Tibial nerve (tissue), 4 donors: ENCODE results near the gene GSG1L. TPM values are rescaled to one million over a fixed set of nuclear protein-coding genes. Genes with fewer than 3 reads are reported as not detected.
"Not testable (repeated sequence)": the region's sequence is repeated elsewhere in the genome, so short reads cannot be mapped to it uniquely, and the experiment has no call there.

Experiments used
- DNase-seq, 2 donors: peaks; one replicate each; pipeline ENCODE4 v3.0.0-alpha.2; 2019; ENCODE audit warnings: low spot score in 2 of 2
- H3K27ac ChIP-seq, 4 donors: fragments of 200-600 bp; sonication (generic) in 3 of 4; one replicate each; pipeline ENCODE4 v1.5.1; 2017 to 2019; ENCODE audit warnings: mild to moderate bottlenecking in 1 of 4
- H3K27me3 ChIP-seq, 2 donors: fragments of 200-600 bp; sonication (generic) in 1 of 2; one replicate each; pipeline versions ENCODE4 v1.5.1 to v1.6.0; 2017 to 2019
- H3K36me3 ChIP-seq, 3 donors: fragments of 200-600 bp; sonication (generic); one replicate each; pipeline ENCODE4 v1.5.1; 2018 to 2019
- H3K4me1 ChIP-seq, 4 donors: fragments of 200-600 bp; sonication (generic) in 3 of 4; one replicate each; pipeline ENCODE4 v1.5.1; 2017 to 2019
- H3K4me3 ChIP-seq, 4 donors: fragments of 200-600 bp; sonication (generic) in 3 of 4; one replicate each; pipeline ENCODE4 v1.5.1; 2017 to 2019; ENCODE audit warnings: mild to moderate bottlenecking in 1 of 4, moderate library complexity in 1 of 4
- H3K9me3 ChIP-seq, 4 donors: fragments of 200-600 bp; sonication (generic) in 3 of 4; one replicate each; pipeline ENCODE4 v1.5.1; 2017 to 2019
- CTCF ChIP-seq, 5 experiments: fragments of 200-600 bp in 3 of 5; fragments of 450-650 bp in 2 of 5; sonication (generic) in 3 of 5; IDR thresholded peaks; one replicate each; pipeline ENCODE4 v1.5.1; 2016 to 2019; ENCODE audit warnings: antibody characterized with exemption in 5 of 5, mild to moderate bottlenecking in 3 of 5, moderate library complexity in 2 of 5
- EP300 ChIP-seq, 2 donors: sonication (generic); formaldehyde crosslinking; IDR thresholded peaks; one replicate each; pipeline ENCODE4 v1.6.1; 2017; ENCODE audit warnings: antibody characterized with exemption in 2 of 2, mild to moderate bottlenecking in 1 of 2
- POLR2A ChIP-seq, 2 donors: fragments of 450-650 bp; IDR thresholded peaks; one replicate each; pipeline ENCODE4 v1.6.1; 2017; ENCODE audit warnings: antibody characterized with exemption in 2 of 2, mild to moderate bottlenecking in 2 of 2, moderate library complexity in 2 of 2
- WGBS, 2 donors: methylation state at CpG; one replicate each; pipeline ENCODE4 v1.1.5; 2018; 5-methylcytosine and 5-hydroxymethylcytosine counted together
- total RNA-seq, 4 donors: library from RNA; depleted of rRNA; stranded (reverse); fragments of >200 nt; gene quantifications; one replicate each; pipeline ENCODE4 v1.1.0, GENCODE V29; 2016

GSG1L gene
- total RNA-seq, 4 donors from 2014 or later = not detected

DNA sequence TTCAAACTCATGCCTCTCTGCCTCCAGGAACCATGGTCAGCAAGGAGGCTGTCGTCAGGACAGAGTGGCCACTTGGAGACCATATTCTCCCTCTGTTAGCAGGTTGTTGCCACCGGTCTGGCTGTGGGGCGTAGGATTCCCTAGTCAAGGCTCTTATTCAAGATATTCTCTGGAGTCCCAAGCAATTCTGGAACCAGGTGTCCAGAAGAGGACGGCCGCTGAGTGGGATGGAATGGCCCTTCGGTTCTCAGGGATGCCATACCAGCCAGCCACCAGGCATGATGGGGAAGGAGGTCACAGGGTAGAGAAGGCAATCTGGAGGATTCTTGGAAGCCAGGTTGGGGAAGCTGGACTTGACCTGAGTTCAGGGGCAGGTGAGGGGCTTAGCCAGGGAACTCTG is 173.5 kb downstream of the GSG1L start:
- H3K27me3 ChIP-seq = peaks cover 0 to 7% of the 10 kb centered on the region in 2 donors
- WGBS, 2 donors = 77 to 95% methylated on average over 3 to 6 of the region's 6 CpGs
- DNase-seq = no peak

GRCh38 chr16:27883576-27883975 is 179.9 kb downstream of the GSG1L start:
- H3K36me3 ChIP-seq = no peaks in the 10 kb centered on the region
- no peak overlapping the region for H3K4me3 ChIP-seq
- TF ChIP-seq CTCF (IDR thresholded peaks at IDR 0.05) (no peak), POLR2A (IDR thresholded peaks at IDR 0.05) (no peak), EP300 (IDR thresholded peaks at IDR 0.05) (no peak)
- DNase-seq = no peak
- H3K27me3 ChIP-seq = no peaks in the 10 kb centered on the region
- 57 to 59% methylated on average over 4 to 5 of the region's 5 CpGs for WGBS, 2 donors
- no peak overlapping the region for H3K27ac ChIP-seq
- no peaks in the 10 kb centered on the region for H3K9me3 ChIP-seq
- peaks cover 0 to 4% (median 0%) of the 10 kb centered on the region in 4 donors for H3K4me1 ChIP-seq

More for the DNA sequence above, 173.5 kb downstream of the GSG1L start:
- TF ChIP-seq POLR2A (IDR thresholded peaks at IDR 0.05) (no peak), EP300 (IDR thresholded peaks at IDR 0.05) (no peak), CTCF (IDR thresholded peaks at IDR 0.05) (no peak)
- Histone ChIP-seq H3K27ac (no peak overlapping the region), H3K9me3 (no peaks in the 10 kb centered on the region), H3K36me3 (no peaks in the 10 kb centered on the region), H3K4me1 (peaks cover 0 to 4% (median 0%) of the 10 kb centered on the region in 4 donors), H3K4me3 (no peak overlapping the region)

DNA sequence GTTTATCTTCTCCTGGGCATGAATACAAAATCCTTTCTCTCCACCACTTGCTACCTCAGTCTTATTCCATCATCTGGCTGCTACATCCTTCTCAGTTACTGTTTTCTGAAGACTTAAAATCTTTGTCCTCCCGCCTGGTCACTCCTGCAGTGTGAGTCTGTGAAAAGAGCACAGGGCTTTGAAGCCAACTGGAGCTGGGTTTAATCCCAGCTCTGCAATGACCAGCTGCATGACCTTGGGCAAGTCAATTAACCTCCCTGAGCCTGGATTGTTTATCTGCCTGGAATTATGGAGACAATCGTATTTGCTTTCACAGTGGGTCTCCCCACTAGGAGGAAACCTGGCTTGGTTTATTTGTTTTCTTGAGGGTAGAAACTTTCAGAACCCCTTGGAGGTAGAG is 183.2 kb downstream of the GSG1L start:
- no peaks in the 10 kb centered on the region for H3K36me3 ChIP-seq
- 45 to 55% methylated on average over 2 of the region's 2 CpGs for WGBS, 2 donors
- H3K27me3 ChIP-seq = no peaks in the 10 kb centered on the region
- H3K9me3 ChIP-seq = peaks cover 0 to 19% (median 0%) of the 10 kb centered on the region in 4 donors
- H3K4me1 ChIP-seq = no peaks in the 10 kb centered on the region
- no peak overlapping the region for H3K27ac ChIP-seq
- TF ChIP-seq POLR2A (IDR thresholded peaks at IDR 0.05) (no peak), CTCF (IDR thresholded peaks at IDR 0.05) (no peak), EP300 (IDR thresholded peaks at IDR 0.05) (no peak)
- no peak for DNase-seq
- H3K4me3 ChIP-seq = no peak overlapping the region

DNA sequence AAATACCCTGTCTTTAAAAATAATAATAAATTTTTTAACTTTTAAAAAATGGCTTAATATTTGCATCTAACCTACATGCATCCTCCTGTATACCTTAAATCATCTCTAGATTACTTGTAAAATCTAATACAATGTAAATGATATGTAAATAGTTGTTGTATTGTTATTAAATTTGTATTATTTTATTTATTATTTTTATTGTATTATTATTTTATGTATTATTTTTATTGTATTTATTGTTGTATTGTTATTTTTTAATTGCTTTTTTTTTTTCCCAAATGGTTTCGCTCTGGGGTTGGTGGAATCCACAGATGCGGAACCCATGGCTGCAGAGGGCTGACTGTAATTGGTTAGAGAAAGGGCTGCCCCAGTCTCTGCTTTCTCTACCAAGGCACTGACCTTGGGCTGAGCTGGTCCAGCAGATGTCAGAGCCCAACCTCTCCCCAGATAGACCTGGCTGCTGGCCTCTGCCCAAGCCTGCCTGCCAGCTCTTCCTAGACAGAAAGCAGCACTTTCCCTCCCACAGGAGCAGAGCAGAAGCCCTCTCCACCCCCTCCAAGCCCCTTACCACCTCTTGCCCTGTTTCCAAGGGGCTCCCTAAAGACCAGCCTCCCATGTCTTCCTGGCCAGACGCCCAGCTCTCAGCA is 183.8 kb downstream of the GSG1L start:
- DNase-seq = no peak
- H3K4me3 ChIP-seq = no peak overlapping the region
- H3K9me3 ChIP-seq = peaks cover 0 to 24% (median 0%) of the 10 kb centered on the region in 4 donors
- WGBS, 2 donors = 64 to 81% methylated on average over 3 of the region's 3 CpGs
- no peak for TF ChIP-seq EP300 (IDR thresholded peaks at IDR 0.05)
- no peak for TF ChIP-seq POLR2A (IDR thresholded peaks at IDR 0.05)
- no peaks in the 10 kb centered on the region for H3K4me1 ChIP-seq
- H3K27me3 ChIP-seq = no peaks in the 10 kb centered on the region
- no peak overlapping the region for H3K27ac ChIP-seq
- no peaks in the 10 kb centered on the region for H3K36me3 ChIP-seq

DNA sequence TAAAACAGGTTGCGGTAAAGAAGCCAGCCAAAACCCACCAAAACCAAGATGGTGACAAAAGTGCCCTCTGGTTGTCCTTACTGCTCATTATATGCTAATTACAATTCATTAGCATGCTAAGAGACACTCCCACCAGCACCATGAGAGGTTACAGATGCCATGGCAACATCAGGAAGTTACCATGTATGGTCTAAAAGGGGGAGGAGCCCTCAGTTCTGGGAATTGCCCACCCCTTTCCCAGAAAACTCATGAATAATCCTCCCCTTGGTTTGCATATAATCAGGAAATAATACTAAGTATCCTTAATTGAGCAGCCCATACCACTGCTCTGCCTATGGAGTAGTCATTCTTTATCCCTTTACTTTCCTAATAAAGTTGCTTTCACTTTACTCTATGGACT is 190.9 kb downstream of the GSG1L start:
- not testable (repeated sequence) for H3K36me3 ChIP-seq, H3K27me3 ChIP-seq, H3K4me1 ChIP-seq, H3K27ac ChIP-seq, H3K4me3 ChIP-seq, DNase-seq
- peaks cover 0 to 39% (median 0%) of the 10 kb centered on the region in 4 donors for H3K9me3 ChIP-seq
- 91 to 100% methylated on average over 1 of the region's 1 CpG for WGBS, 2 donors

DNA sequence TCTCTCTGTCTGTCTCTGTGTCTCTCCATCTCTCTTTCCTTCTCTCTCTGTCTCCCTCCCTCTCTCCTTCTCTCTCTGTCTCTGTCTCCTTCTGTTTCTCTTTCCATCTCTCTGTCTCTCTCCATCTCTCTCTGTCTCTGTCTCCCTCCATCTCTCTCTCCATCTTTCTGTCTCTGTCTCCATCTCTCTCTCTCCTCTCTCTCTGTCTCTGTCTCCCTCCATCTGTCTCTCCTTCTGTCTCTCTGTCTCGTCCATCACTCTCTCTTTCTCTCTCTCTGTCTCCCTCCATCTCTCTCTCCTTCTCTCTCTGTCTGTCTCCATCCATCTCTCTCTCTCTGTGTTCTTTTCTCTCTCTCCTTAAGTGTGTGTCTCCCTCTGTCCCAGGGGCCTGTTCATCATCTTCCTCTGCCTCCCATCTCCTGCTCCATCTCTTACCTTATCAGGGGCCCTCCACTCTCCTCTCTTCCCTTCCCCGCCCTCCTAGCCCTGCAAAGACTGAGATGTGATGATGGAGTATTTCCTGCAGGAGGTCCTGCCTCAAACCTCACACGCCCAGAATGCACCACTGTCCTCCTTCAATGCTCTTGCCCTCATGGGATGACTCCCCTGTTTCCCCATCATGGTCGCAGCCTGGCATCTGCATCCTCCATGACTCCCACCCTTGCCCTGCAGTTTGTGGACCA is 193.3 kb downstream of the GSG1L start:
- peaks cover 0 to 47% (median 2%) of the 10 kb centered on the region in 4 donors for H3K9me3 ChIP-seq
- TF ChIP-seq CTCF (IDR thresholded peaks at IDR 0.05) (no peak), POLR2A (IDR thresholded peaks at IDR 0.05) (no peak), EP300 (IDR thresholded peaks at IDR 0.05) (no peak)
- H3K27ac ChIP-seq = no peak overlapping the region
- no peak for DNase-seq
- no peaks in the 10 kb centered on the region for H3K36me3 ChIP-seq
- H3K27me3 ChIP-seq = no peaks in the 10 kb centered on the region
- H3K4me3 ChIP-seq = no peak overlapping the region
- no peaks in the 10 kb centered on the region for H3K4me1 ChIP-seq
- WGBS, 2 donors = 65 to 71% methylated on average over 4 of the region's 4 CpGs
